Measurements from ENCODE around the gene KSR2.

KSR2 gene

GRCh38 chr12:117699118-117699517 is 269.7 kb downstream of the KSR2 start:
- H2BK12ac ChIP-seq (ENCODE audit: low read length): no peak overlapping the region

GRCh38 chr12:117695956-117696355 is 272.8 kb downstream of the KSR2 start:
- no CpG with 5 or more reads among the region's 6 CpGs for WGBS (ENCODE audit: extremely low coverage, insufficient coverage, insufficient read length)

More at GRCh38 chr12:117699118-117699517, 269.7 kb downstream of the KSR2 start:
- H3K9ac ChIP-seq (ENCODE audit: low read length): no peak overlapping the region
- no peaks in the 10 kb centered on the region for H3K4me1 ChIP-seq (ENCODE audit: control insufficient read depth in 1 of 2, insufficient read depth in 2 of 2, low read length in 2 of 2)
- H2BK120ac ChIP-seq (ENCODE audit: insufficient read depth, low read length, poor library complexity): no peak overlapping the region
- no peaks in the 10 kb centered on the region for H3K79me1 ChIP-seq (ENCODE audit: low read length)
- H3K23ac ChIP-seq (ENCODE audit: low read length): no peak overlapping the region
- H4K91ac ChIP-seq (ENCODE audit: low read depth, low read length): no peak overlapping the region
- no peak overlapping the region for H2BK5ac ChIP-seq (ENCODE audit: low read depth, low read length, poor library complexity)
- H3K27ac ChIP-seq (ENCODE audit: low read depth, low read length): no peak overlapping the region
- peak in 1 of 2 donors; percentile 30 for DNase-seq
- no peak overlapping the region for H3K4me3 ChIP-seq (ENCODE audit: low read depth, low read length)
- no peak overlapping the region for H2AK5ac ChIP-seq (ENCODE audit: low read length)
- H4K12ac ChIP-seq (ENCODE audit: low read depth, low read length): no peak overlapping the region
- no peak overlapping the region for H2AFZ ChIP-seq (ENCODE audit: insufficient read depth, low read length, poor library complexity)
- H4K8ac ChIP-seq (ENCODE audit: low read depth, low read length): no peak overlapping the region
- no peaks in the 10 kb centered on the region for H3K36me3 ChIP-seq (ENCODE audit: control insufficient read depth in 1 of 2, insufficient read depth in 2 of 2, low read length in 2 of 2)
- no peak overlapping the region for H3K4ac ChIP-seq (ENCODE audit: low read depth, low read length)
- no peak overlapping the region for H3K14ac ChIP-seq (ENCODE audit: low read length)
- no peaks in the 10 kb centered on the region for H3K79me2 ChIP-seq (ENCODE audit: control insufficient read depth, insufficient read depth, low read length, poor library complexity)
- no peak overlapping the region for H3K18ac ChIP-seq (ENCODE audit: low read length)
- no peaks in the 10 kb centered on the region for H3K9me3 ChIP-seq (ENCODE audit: insufficient read depth, low read depth, low read length)
- no peak overlapping the region for H3K4me2 ChIP-seq (ENCODE audit: low read length)
- H3K27me3 ChIP-seq (ENCODE audit: insufficient read depth, low read length): no peaks in the 10 kb centered on the region
- no CpG with 5 or more reads among the region's 1 CpG for WGBS (ENCODE audit: extremely low coverage, insufficient coverage, insufficient read length)

GRCh38 chr12:117692512-117692911 is 276.3 kb downstream of the KSR2 start:
- Histone ChIP-seq H2AFZ (ENCODE audit: insufficient read depth, low read length, poor library complexity) (no peak overlapping the region), H2BK12ac (ENCODE audit: low read length) (no peak overlapping the region), H3K4me1 (ENCODE audit: control insufficient read depth in 1 of 2, insufficient read depth in 2 of 2, low read length in 2 of 2) (no peaks in the 10 kb centered on the region), H4K91ac (ENCODE audit: low read depth, low read length) (no peak overlapping the region), H4K12ac (ENCODE audit: low read depth, low read length) (no peak overlapping the region), H3K4me3 (ENCODE audit: low read depth, low read length) (no peak overlapping the region), H3K4ac (ENCODE audit: low read depth, low read length) (no peak overlapping the region), H3K14ac (ENCODE audit: low read length) (no peak overlapping the region), H2AK5ac (ENCODE audit: low read length) (no peak overlapping the region), H3K23ac (ENCODE audit: low read length) (no peak overlapping the region), H3K9me3 (ENCODE audit: insufficient read depth, low read depth, low read length) (no peaks in the 10 kb centered on the region), H2BK5ac (ENCODE audit: low read depth, low read length, poor library complexity) (no peak overlapping the region), H3K4me2 (ENCODE audit: low read length) (no peak overlapping the region), H3K79me2 (ENCODE audit: control insufficient read depth, insufficient read depth, low read length, poor library complexity) (no peaks in the 10 kb centered on the region), H3K9ac (ENCODE audit: low read length) (no peak overlapping the region), H3K79me1 (ENCODE audit: low read length) (no peaks in the 10 kb centered on the region), H3K27ac (ENCODE audit: low read depth, low read length) (no peak overlapping the region), H3K18ac (ENCODE audit: low read length) (no peak overlapping the region), H2BK120ac (ENCODE audit: insufficient read depth, low read length, poor library complexity) (no peak overlapping the region), H4K8ac (ENCODE audit: low read depth, low read length) (no peak overlapping the region), H3K36me3 (ENCODE audit: control insufficient read depth in 1 of 2, insufficient read depth in 2 of 2, low read length in 2 of 2) (no peaks in the 10 kb centered on the region), H3K27me3 (ENCODE audit: insufficient read depth, low read length) (no peaks in the 10 kb centered on the region)
- no peak for DNase-seq
- WGBS (ENCODE audit: extremely low coverage, insufficient coverage, insufficient read length): no CpG with 5 or more reads among the region's 2 CpGs

More at GRCh38 chr12:117695956-117696355, 272.8 kb downstream of the KSR2 start:
- Histone ChIP-seq H4K12ac (ENCODE audit: low read depth, low read length) (no peak overlapping the region), H2BK12ac (ENCODE audit: low read length) (no peak overlapping the region), H2AK5ac (ENCODE audit: low read length) (no peak overlapping the region), H3K4me2 (ENCODE audit: low read length) (no peak overlapping the region), H3K79me1 (ENCODE audit: low read length) (no peaks in the 10 kb centered on the region), H3K4me1 (ENCODE audit: control insufficient read depth in 1 of 2, insufficient read depth in 2 of 2, low read length in 2 of 2) (no peaks in the 10 kb centered on the region), H3K9ac (ENCODE audit: low read length) (no peak overlapping the region), H3K14ac (ENCODE audit: low read length) (no peak overlapping the region), H3K36me3 (ENCODE audit: control insufficient read depth in 1 of 2, insufficient read depth in 2 of 2, low read length in 2 of 2) (no peaks in the 10 kb centered on the region), H3K27ac (ENCODE audit: low read depth, low read length) (no peak overlapping the region), H3K9me3 (ENCODE audit: insufficient read depth, low read depth, low read length) (no peaks in the 10 kb centered on the region), H3K23ac (ENCODE audit: low read length) (no peak overlapping the region), H2BK5ac (ENCODE audit: low read depth, low read length, poor library complexity) (no peak overlapping the region), H4K91ac (ENCODE audit: low read depth, low read length) (no peak overlapping the region), H3K18ac (ENCODE audit: low read length) (no peak overlapping the region), H4K8ac (ENCODE audit: low read depth, low read length) (no peak overlapping the region), H2BK120ac (ENCODE audit: insufficient read depth, low read length, poor library complexity) (no peak overlapping the region), H3K27me3 (ENCODE audit: insufficient read depth, low read length) (no peaks in the 10 kb centered on the region), H3K4me3 (ENCODE audit: low read depth, low read length) (no peak overlapping the region), H2AFZ (ENCODE audit: insufficient read depth, low read length, poor library complexity) (no peak overlapping the region), H3K79me2 (ENCODE audit: control insufficient read depth, insufficient read depth, low read length, poor library complexity) (no peaks in the 10 kb centered on the region), H3K4ac (ENCODE audit: low read depth, low read length) (no peak overlapping the region)
- no peak for DNase-seq

GRCh38 chr12:117689857-117690256 is 278.9 kb downstream of the KSR2 start:
- no peak overlapping the region for H4K8ac ChIP-seq (ENCODE audit: low read depth, low read length)
- no peaks in the 10 kb centered on the region for H3K79me1 ChIP-seq (ENCODE audit: low read length)
- H3K36me3 ChIP-seq (ENCODE audit: control insufficient read depth in 1 of 2, insufficient read depth in 2 of 2, low read length in 2 of 2): no peaks in the 10 kb centered on the region
- no peak overlapping the region for H3K27ac ChIP-seq (ENCODE audit: low read depth, low read length)
- no CpG with 5 or more reads among the region's 1 CpG for WGBS (ENCODE audit: extremely low coverage, insufficient coverage, insufficient read length)
- no peak overlapping the region for H3K4ac ChIP-seq (ENCODE audit: low read depth, low read length)
- H3K4me3 ChIP-seq (ENCODE audit: low read depth, low read length): no peak overlapping the region
- H2AK5ac ChIP-seq (ENCODE audit: low read length): no peak overlapping the region
- no peak overlapping the region for H3K4me2 ChIP-seq (ENCODE audit: low read length)
- no peak overlapping the region for H3K23ac ChIP-seq (ENCODE audit: low read length)
- no peak overlapping the region for H2BK12ac ChIP-seq (ENCODE audit: low read length)
- no peaks in the 10 kb centered on the region for H3K79me2 ChIP-seq (ENCODE audit: control insufficient read depth, insufficient read depth, low read length, poor library complexity)
- H4K91ac ChIP-seq (ENCODE audit: low read depth, low read length): no peak overlapping the region
- no peak overlapping the region for H3K14ac ChIP-seq (ENCODE audit: low read length)
- peaks cover 0 to 3% of the 10 kb centered on the region in 2 experiments for H3K4me1 ChIP-seq (ENCODE audit: control insufficient read depth in 1 of 2, insufficient read depth in 2 of 2, low read length in 2 of 2)
- H3K27me3 ChIP-seq (ENCODE audit: insufficient read depth, low read length): no peaks in the 10 kb centered on the region
- H3K9ac ChIP-seq (ENCODE audit: low read length): no peak overlapping the region
- H2AFZ ChIP-seq (ENCODE audit: insufficient read depth, low read length, poor library complexity): no peak overlapping the region
- no peak overlapping the region for H2BK120ac ChIP-seq (ENCODE audit: insufficient read depth, low read length, poor library complexity)
- H4K12ac ChIP-seq (ENCODE audit: low read depth, low read length): no peak overlapping the region
- H2BK5ac ChIP-seq (ENCODE audit: low read depth, low read length, poor library complexity): no peak overlapping the region
- no peaks in the 10 kb centered on the region for H3K9me3 ChIP-seq (ENCODE audit: insufficient read depth, low read depth, low read length)
- no peak overlapping the region for H3K18ac ChIP-seq (ENCODE audit: low read length)
- DNase-seq: no peak
